Left cardiac atrium (tissue), 4 donors: ENCODE measurements around the gene CCDC60. TPM values are rescaled to one million over a fixed set of nuclear protein-coding genes. Genes with fewer than 3 reads are reported as not detected.
"Not testable (repeated sequence)": the region's sequence is repeated elsewhere in the genome, so short reads cannot be mapped to it uniquely, and the experiment has no call there.

ENCODE experiments used
- ATAC-seq, 2 donors: fragments of 200-7000 bp; cut with Tn5 transposase; one replicate each; pipeline ENCODE4 v1.9.1; 2020; ENCODE audit warnings: mild to moderate bottlenecking in 2 of 2, moderate library complexity in 2 of 2
- DNase-seq: peaks from one replicate; pipeline ENCODE4 v3.0.0-alpha.2; 2020
- intact Hi-C, 2 donors: fragments of 100-400 bp; cut with DNase I; formaldehyde crosslinking; loops; one replicate each; pipeline versions ENCODE4 v1.14.1 to v1.15.1; 2022 to 2023
- total RNA-seq, 2 donors: library from RNA; stranded (reverse); fragmentation: NEBNext Ultra II Directional; extraction: Animal tissue kit (Norgen Biotek cat#: 25700); gene quantifications; one replicate each; pipeline ENCODE4 v1.2.1, GENCODE V29; 2021
- donor health status: DM: no; HTN: yes; CAD: no.
- donor health status: DM: no; HTN: yes; CAD: no; lungs with severe emphysema.
- donor health status: DM: yes; HTN: yes; CAD: no.
- donor health status: Dilated cardiomyopathy.

The CCDC60 gene
- total RNA-seq, 2 donors from 2014 or later, result not detected

GRCh38 chr12:119327471-119327870, 7.1 kb upstream of the CCDC60 start:
- ATAC-seq (peak in 1 of 2 donors; percentile 33), DNase-seq (no peak)
- intact Hi-C loops, result loop anchor here in 1 of 2 donors (5.0 kb wide), 1 partner anchor 85 kb away; no protein-coding TSS in a partner anchor

- intact Hi-C loops, result loop anchor here in 1 of 2 donors (5.0 kb wide), 1 partner anchor 84 kb away; no protein-coding TSS in a partner anchor
- peak; percentile 83 to 84 for ATAC-seq
- peak; percentile 24 for DNase-seq
These were observed 6.4 kb upstream of the CCDC60 start for GRCh38 chr12:119328111-119328510.

- intact Hi-C loops, result no loop called here
- DNase-seq (no peak), ATAC-seq (no peak)
These were observed 4.2 kb downstream of the CCDC60 start for GRCh38 chr12:119338593-119339363.

GRCh38 chr12:119340578-119340977, 6.0 kb downstream of the CCDC60 start:
- intact Hi-C loops, result no loop called here
- no peak for DNase-seq
- no peak for ATAC-seq

DNA sequence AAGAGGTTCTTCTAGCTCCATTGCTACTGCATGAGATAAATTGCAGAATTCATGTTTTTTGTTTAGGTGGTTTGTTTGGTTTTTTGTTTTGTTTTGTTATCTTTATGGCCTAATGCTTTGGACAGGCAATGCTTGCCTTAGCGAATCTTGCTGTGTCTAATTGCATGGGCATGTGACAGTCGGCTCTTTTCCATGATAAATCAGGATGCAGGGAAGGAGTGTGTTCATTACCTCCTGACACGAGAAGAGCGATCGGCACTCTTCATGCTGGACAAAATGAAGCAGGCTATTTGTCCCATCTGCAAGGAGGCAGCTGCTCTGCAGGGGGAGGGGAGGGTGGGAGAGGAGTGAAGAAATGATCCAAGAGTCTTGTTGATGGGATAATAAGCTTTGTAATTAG, 6.5 kb downstream of the CCDC60 start:
- intact Hi-C loops, result no loop called here

DNA sequence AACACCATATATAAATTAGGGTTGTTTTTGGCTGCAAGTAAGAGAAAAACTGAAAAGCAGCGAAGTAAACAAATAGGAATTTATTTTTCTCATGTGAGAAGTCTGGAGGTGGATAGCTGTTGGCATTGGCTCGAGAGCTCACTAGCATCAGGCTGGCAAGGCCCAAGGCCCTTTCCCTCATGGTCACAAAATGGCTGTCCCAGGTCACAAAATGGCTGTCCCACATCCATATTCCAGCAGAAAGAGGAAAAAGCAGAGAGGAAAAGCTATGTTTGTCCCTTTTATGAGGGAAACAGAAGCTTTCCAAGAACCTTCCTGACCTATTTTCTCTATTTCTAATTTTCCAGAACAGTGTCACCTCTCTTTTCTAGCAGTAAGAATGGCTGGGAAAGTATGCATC, 7.5 kb downstream of the CCDC60 start:
- DNase-seq (no peak), ATAC-seq (no peak)
- intact Hi-C loops, result no loop called here

More for the DNA sequence above, 6.5 kb downstream of the CCDC60 start:
- DNase-seq (no peak), ATAC-seq (no peak)

- DNase-seq, result no peak
- ATAC-seq, result no peak
- intact Hi-C loops, result no loop called here
These were observed 8.6 kb downstream of the CCDC60 start for GRCh38 chr12:119343130-119343529.

DNA sequence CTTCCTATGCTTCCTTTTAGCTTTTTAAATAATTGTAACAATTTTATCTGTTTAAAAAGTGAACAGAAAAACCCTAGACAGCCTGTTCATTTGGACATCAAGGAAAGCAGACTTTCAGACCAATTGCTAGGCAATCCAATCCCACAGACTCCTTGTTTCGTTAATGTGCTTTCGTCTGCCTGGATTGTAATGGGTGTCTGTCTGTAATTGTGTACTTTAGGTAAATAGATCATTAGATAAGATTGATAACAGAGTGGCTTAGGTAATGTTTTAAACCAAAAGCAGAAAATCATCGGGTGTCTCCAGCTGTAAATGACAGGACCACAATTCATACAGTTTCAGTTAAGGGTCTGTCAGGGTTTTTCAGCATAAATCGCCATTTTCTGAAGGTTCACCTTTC, 19.6 kb downstream of the CCDC60 start:
- ATAC-seq (no peak), DNase-seq (no peak)
- intact Hi-C loops, result no loop called here

- intact Hi-C loops, ATAC-seq, DNase-seq: not testable (repeated sequence)
These were observed 25.8 kb downstream of the CCDC60 start for GRCh38 chr12:119360366-119360765.

DNA sequence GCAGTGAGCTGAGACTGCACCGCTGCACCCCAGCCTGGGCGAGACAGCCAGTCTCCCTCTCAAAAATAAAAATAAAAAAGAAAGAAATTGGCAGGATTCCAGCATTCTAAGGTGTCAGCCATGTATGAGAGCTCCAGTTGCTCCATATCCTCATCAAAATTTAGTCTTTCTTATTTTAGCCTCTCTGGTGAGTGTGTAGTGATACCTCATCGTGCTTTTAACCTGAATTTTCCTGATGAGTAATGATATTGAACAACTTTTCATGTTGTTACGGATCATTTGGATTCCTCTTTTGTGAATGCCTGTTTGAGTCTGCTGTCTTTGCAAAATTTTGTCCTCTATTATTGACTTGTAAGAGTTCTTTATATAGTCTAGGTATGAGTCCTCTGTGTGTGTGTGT, 28.5 kb downstream of the CCDC60 start:
- DNase-seq, result no peak
- intact Hi-C loops, result no loop called here
- no peak for ATAC-seq

DNA sequence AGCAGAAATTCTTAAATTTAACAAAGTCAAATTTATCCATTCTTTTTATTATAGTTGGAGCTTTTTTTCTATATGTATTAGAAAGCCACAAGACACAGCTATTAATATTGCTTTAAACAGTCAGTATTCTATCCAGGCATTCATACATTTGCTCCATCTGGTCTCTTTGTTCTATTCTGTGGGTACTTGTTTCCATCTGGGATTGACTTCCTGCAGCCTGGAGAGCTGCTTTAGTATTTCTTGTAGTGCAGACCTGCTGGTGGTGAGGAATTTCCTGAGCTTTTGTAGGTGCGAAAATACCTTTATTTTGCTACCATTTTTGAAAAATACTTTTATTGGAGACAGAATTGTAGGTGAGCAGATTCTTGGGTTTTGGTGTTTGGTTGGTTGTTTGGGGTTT, 29.0 kb downstream of the CCDC60 start:
- no peak for DNase-seq
- no peak for ATAC-seq
- intact Hi-C loops, result no loop called here

DNA sequence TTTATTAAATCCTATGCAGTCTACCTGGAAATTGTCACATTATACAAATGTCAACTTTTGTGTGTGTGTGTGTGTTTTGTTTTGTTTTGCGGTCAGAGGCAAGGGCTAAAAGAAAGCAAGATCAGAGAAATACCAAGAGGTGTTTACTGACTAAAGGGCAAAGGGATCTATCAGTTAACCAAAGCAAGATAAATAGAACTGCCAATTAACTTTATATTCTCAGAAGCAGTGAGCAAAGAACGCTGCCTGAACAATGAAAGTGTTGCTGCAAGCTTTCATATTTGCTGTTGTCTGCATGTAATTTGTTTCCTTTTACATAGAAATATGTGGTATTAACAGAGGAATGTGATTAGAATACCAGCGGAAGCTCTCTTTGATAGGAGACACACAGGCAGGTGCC, 30.9 kb downstream of the CCDC60 start:
- intact Hi-C loops, result no loop called here
- ATAC-seq (no peak), DNase-seq (no peak)

DNA sequence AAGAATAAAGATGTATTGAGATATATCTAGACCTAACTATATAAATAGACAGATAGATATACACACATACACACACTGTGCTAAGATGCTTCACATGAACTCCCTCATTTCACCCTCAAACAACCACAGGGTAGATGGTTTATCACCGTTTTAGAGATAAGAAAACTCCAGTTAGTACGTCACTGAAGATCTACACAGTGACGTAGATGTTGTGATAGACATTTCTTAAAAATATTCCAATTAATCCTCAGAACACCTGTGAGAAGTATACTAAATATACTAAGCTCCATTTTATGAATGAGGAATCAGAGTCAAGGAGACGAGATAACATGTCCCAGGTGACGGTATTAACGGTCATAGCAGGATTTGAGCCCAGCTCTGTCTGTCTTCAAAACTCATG, 31.5 kb downstream of the CCDC60 start:
- ATAC-seq (no peak), DNase-seq (no peak)
- intact Hi-C loops, result no loop called here

DNA sequence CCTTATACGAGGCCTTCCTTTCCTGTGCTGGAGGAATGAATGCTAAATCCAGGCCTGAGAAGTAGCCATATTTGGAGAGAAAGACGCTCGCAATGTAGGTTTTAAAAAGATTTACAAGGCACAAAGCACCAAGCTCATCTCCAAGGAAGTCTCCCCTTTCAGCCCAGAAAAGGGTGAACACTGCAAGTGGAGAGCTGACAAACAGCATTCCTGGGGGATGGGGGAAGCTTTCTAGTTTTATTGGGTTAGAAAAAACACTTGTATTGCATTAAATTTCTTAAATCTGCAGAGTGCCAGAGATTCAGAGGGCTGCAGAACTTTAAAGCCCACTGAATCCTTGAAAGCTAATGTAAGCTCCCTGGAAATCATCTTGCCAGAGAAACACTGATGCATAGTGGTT, 34.6 kb downstream of the CCDC60 start:
- intact Hi-C loops, result no loop called here
- ATAC-seq (no peak), DNase-seq (no peak)

DNA sequence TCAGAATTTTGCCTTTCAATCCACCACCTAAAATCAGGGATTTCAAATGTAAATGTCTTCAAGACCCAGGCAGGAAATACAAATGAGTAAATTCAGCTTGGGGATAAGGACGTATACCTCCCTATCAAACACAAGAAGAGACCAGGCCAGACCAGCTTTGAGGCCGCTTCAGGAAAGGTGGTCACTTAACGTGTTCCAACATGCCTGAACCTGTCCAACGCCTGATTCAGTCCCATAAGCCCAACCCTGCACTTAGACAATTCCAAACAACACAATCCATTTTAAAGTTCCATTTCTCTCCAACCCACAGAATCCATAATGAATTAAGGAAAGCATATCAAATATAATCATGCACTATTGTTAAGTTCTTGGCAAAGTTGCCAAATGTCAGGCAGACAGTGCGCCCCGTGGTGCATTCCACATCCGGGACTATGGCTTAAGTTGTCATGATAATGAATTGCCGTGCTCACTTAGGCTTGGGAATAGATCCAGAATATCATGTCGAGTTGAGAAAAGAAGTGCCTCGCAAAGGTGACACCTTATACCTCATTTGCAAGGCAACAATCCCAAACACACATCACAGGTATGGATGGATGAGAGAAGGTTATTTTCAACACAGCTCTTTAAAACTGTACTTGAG, 35.5 kb downstream of the CCDC60 start:
- DNase-seq (no peak), ATAC-seq (peak in 1 of 2 donors; percentile 24)
- intact Hi-C loops, result no loop called here

DNA sequence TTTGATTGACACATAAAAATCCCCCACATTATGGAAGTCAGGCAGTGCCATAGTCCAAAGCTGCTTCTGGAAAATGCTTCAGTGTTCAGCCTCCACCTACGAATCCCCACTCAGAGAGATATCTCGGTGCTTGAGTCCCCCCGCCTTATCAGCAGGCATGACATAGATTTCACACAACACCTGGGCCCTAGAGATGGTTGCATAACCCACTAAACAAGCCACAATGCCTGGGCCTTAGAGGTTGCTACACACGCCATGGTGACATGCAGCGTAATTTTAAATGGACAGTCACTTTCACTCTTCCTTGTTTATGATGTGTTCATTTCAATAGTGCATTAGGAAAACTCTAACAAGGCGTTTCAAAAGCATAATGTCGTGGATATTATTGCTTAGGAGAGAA, 38.0 kb downstream of the CCDC60 start:
- intact Hi-C loops, result no loop called here
- peak; percentile 91 to 94 for ATAC-seq
- peak; percentile 44 for DNase-seq

- intact Hi-C loops, result no loop called here
These were observed 38.5 kb downstream of the CCDC60 start for GRCh38 chr12:119373001-119373400.

DNA sequence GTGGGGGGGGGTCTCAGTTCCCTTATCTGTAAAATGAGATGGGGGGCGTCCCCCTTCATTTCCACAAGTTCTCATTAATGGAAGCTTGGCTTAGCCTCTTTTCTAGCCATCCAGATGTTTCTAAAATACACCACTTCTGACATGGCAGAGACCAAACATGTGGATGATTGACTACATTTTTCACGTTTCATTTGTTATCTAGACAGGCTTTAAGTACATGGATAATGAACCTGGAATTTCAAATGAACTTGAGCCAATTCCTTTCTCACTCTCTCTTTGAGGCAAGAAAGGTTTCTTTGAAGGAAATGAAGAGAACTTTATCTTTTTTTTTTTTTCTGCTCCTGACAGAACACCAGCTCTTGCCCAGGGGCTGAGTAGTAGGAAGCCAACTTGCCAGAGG, 39.1 kb downstream of the CCDC60 start:
- intact Hi-C loops, result no loop called here
- ATAC-seq (no peak), DNase-seq (no peak)

More at GRCh38 chr12:119373001-119373400, 38.5 kb downstream of the CCDC60 start:
- ATAC-seq (no peak), DNase-seq (no peak)

GRCh38 chr12:119374635-119375034, 40.1 kb downstream of the CCDC60 start:
- no peak for ATAC-seq
- intact Hi-C loops, result no loop called here
- DNase-seq, result no peak

DNA sequence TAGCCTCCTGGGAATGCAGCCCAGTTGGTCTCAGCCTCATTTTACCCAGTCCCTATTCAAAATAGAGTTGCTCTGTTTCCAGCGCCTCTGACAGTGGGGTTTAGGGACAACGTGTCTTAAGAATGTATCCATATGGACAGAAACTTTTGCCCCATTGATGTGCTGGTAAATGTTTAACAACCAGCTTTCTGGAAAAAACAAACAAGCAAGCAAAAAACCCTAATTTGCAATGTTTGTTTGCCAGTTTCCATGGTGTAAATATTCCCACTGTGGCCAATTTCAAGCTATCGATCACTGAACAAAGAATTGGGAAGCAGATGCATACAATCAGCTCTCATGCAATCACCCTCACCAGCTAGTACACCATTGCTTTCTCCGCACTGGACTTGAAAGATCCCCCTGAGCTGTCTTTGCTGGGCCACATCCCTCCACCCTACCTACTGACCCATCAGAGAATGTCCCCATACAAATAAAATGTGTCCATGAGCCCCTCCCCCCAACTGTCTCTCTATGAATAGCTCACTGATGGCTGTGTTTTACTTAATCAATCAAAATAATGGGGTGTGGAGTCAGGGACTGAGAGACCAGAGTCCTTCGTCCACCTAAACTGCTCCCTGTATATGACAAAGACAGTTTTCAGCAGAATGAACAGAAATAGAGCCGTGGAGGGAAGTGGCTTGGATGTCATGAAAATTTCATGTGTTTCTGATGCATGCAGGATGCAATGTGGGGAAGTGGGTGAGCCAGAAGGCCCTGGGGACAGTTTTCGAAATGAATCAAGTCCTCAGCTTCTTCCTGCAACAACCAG, 40.8 kb downstream of the CCDC60 start:
- DNase-seq, result no peak
- intact Hi-C loops, result no loop called here
- ATAC-seq, result no peak
